Aorta (tissue), 5 donors: Measurements from ENCODE around the gene LGALS7B. TPM values are rescaled to one million over a fixed set of nuclear protein-coding genes. Genes with fewer than 3 reads are reported as not detected.
"Not testable (repeated sequence)": the region's sequence is repeated elsewhere in the genome, so short reads cannot be mapped to it uniquely, and the experiment has no call there.

Experiments used
- ATAC-seq: fragments of 200-7000 bp; cut with Tn5 transposase; one replicate; pipeline ENCODE4 v1.9.1; 2022; ENCODE audit warnings: moderate library complexity; ENCODE audit not compliant: low FRiP score
- DNase-seq, 2 donors: peaks; one replicate each; pipeline ENCODE4 v3.0.0-alpha.2; 2020
- H3K27ac ChIP-seq, 2 donors: one replicate each; pipeline ENCODE4 v1.5.1; 2013; ENCODE audit warnings: low read length in 2 of 2, mild to moderate bottlenecking in 2 of 2, moderate library complexity in 2 of 2, control low read depth in 1 of 2, inconsistent platforms in 1 of 2, low read depth in 1 of 2
- H3K27me3 ChIP-seq, 2 donors: one replicate each; pipeline ENCODE4 v1.6.1; 2013; ENCODE audit warnings: control low read depth in 1 of 2, low read length in 1 of 2, mild to moderate bottlenecking in 1 of 2, moderate library complexity in 1 of 2; ENCODE audit not compliant: insufficient read depth in 2 of 2, control insufficient read depth in 1 of 2
- H3K36me3 ChIP-seq, 2 donors: one replicate each; pipeline ENCODE4 v1.6.1; 2013; ENCODE audit warnings: control low read depth in 1 of 2, low read length in 1 of 2, mild to moderate bottlenecking in 1 of 2; ENCODE audit not compliant: insufficient read depth in 2 of 2, control insufficient read depth in 1 of 2
- H3K4me1 ChIP-seq, 2 donors: one replicate each; pipeline ENCODE4 v1.6.1; 2013; ENCODE audit warnings: low read length in 2 of 2, control low read depth in 1 of 2, mild to moderate bottlenecking in 1 of 2, moderate library complexity in 1 of 2; ENCODE audit not compliant: insufficient read depth in 2 of 2, control insufficient read depth in 1 of 2
- H3K4me3 ChIP-seq, 2 donors: one replicate each; pipeline ENCODE4 v1.5.1; 2013; ENCODE audit warnings: low read length in 2 of 2, control low read depth in 1 of 2, mild to moderate bottlenecking in 1 of 2
- H3K9me3 ChIP-seq: one replicate; pipeline ENCODE4 v1.6.1; 2013; ENCODE audit warnings: mild to moderate bottlenecking, low read length; ENCODE audit not compliant: control insufficient read depth
- WGBS, 2 donors: extraction: QIAGEN DNeasy Blood & Tissue Kit; methylation state at CpG; one replicate each; pipeline ENCODE4 v1.1.7; 2013; 5-methylcytosine and 5-hydroxymethylcytosine counted together
- intact Hi-C, 2 donors: fragments of 100-400 bp; cut with DNase I; formaldehyde crosslinking; loops; one replicate each; pipeline versions ENCODE4 v1.14.2 to v1.15.0; 2022
- polyA plus RNA-seq, 2 donors: library from polyadenylated mRNA; stranded (reverse); fragments of 200-250 nt; gene quantifications; one replicate each; pipeline ENCODE4 v1.2.3, GENCODE V29; 2013
- total RNA-seq, 2 donors: library from RNA; stranded (reverse); fragmentation: NEBNext Ultra II Directional; extraction: Animal tissue kit (Norgen Biotek cat#: 25700); gene quantifications; one replicate each; pipeline ENCODE4 v1.2.1, GENCODE V29; 2021
- donor health status: healthy with polysubstance abuse.
- donor health status: Bipolar disorder and iron deficiency.
- donor health status: DM: no; HTN: no; CAD: no.
- donor health status: DM: no; HTN: no; CAD: no.
- donor health status: DM: yes; HTN: yes; CAD: no.

Gene LGALS7B
- total and polyA plus RNA-seq, 4 donors = not detected

DNA sequence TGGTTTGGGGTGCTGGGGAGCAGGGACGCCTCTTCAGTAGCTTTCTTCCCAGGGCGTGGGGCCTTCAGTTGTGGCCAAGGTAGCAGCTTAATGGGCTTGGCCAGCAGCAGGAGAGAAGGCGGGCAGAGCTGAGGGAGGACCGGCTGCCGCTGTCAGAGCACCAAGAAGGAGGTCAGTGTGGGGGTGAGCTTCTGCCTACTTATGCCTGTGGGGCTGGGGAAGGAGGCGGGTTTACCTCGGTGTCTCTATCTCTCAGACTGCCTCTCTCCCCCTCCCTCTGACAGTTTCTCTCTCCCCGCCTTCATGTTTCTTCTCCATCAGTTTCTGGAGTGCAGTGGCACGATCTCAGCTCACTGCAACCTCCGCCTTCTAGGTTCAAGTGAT, 44.7 kb upstream of the LGALS7B start, which contains the start of gene CAPN12:
Gene CAPN12, minus strand, starts transcription at position 177 of the 384 bp plus-strand sequence. CDS start 309 bp downstream, outside the sequence.
- DNase-seq (no peak), ATAC-seq (no peak)
- no peaks in the 10 kb centered on the region for H3K36me3 ChIP-seq
- H3K4me1 ChIP-seq = no peaks in the 10 kb centered on the region
- WGBS, 2 donors = 86 to 90% methylated on average over 8 to 10 of the region's 10 CpGs
- H3K27ac ChIP-seq = no peak within 1 kb of the TSS
- intact Hi-C loops = no loop called here
- no peaks in the 10 kb centered on the region for H3K27me3 ChIP-seq
- no peak within 1 kb of the TSS for H3K4me3 ChIP-seq
- H3K9me3 ChIP-seq = no peaks in the 10 kb centered on the region

DNA sequence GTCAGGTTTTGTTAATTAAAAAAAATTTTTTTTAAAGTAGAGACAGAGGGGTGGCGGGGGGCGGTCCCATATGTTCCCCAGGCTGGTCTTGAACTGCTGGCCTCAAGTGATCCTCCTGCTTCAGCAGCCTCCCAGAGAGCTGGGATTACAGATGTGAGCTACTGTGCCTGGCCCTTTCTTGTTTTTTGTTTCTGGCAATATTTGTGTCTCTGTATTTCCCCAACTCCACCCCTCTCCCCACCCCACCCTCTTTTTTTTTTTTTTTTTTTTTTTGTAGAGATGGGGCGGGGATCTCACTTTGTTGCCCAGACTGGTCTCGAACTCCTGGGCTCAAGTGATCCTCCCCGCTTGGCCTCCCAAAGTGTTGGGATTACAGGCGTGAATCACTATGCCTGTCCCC, 44.1 kb upstream of the LGALS7B start:
- 85 to 89% methylated on average over 6 of the region's 6 CpGs for WGBS, 2 donors
- H3K27me3 ChIP-seq = no peaks in the 10 kb centered on the region
- H3K27ac ChIP-seq = no peak overlapping the region
- no peaks in the 10 kb centered on the region for H3K36me3 ChIP-seq
- ATAC-seq = no peak
- H3K4me1 ChIP-seq = no peaks in the 10 kb centered on the region
- intact Hi-C loops = no loop called here
- no peaks in the 10 kb centered on the region for H3K9me3 ChIP-seq
- no peak for DNase-seq
- H3K4me3 ChIP-seq = no peak overlapping the region

DNA sequence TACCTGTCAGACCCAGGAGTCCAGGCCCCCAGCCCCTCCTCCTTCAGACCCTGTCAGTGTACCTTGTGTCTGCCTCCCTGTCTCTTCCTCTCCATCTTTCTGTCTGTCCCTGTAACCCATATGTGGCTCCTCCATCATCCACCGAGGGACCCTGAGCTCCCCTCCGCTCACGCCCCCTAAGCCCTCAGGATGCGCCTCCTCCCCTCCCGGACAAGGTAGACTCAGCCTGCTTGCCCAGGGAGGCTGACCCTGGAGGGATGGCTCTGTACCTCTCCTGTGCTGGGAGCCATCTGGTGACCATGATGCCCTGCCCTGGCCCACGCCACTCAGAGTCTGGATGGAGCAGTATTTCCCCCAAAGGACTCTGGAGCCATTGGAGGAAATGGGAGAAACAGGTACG, 43.7 kb upstream of the LGALS7B start:
- DNase-seq (no peak), ATAC-seq (no peak)
- Histone ChIP-seq H3K27ac (no peak overlapping the region), H3K27me3 (no peaks in the 10 kb centered on the region), H3K36me3 (no peaks in the 10 kb centered on the region), H3K4me3 (no peak overlapping the region), H3K4me1 (no peaks in the 10 kb centered on the region), H3K9me3 (no peaks in the 10 kb centered on the region)
- WGBS, 2 donors = 83 to 84% methylated on average over 7 of the region's 7 CpGs
- intact Hi-C loops = no loop called here

DNA sequence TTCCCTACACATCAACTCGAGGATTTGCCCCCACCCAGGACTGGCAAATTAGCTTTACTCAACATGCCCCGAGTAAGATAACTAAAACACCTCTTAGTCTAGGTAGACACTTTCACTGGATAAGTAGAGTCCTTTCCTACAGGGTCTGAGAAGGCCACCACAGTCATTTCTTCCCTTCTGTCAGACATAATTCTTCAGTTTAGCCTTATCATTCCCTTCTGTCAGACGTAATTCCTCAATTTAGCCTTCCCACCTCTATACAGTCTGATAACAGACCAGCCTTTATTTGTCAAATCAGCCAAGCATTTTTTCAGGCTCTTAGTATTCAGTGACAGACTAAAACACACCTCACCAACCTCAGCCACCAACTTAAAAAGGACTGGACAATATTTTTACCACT, 35.2 kb upstream of the LGALS7B start:
- intact Hi-C loops = loop anchor here in 1 of 2 donors (10.0 kb wide), 1 partner anchor 51 kb away; no protein-coding TSS in a partner anchor
- not testable (repeated sequence) for H3K36me3 ChIP-seq, ATAC-seq, H3K4me3 ChIP-seq, H3K9me3 ChIP-seq, H3K27me3 ChIP-seq, DNase-seq, H3K4me1 ChIP-seq, H3K27ac ChIP-seq
- 80 to 84% methylated on average over 3 of the region's 3 CpGs for WGBS, 2 donors

DNA sequence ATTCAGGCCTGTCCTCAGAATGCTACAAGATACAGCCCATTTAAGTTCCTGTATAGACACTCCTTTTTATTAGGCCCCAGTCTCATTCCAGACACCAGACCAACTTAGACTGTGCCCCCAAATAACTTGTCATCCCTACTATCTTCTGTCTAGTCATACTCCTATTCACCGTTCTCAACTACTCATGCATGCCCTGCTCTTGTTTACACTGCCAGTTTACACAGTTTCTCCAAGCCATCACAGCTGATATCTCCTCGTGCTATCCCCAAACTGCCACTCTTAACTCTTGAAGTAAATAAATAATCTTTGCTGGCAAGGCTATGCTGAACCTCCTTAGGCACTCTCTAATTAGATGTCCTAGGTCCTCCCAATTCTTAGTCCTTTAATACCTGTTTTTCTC, 34.8 kb upstream of the LGALS7B start:
- not testable (repeated sequence) for H3K36me3 ChIP-seq, H3K4me3 ChIP-seq, H3K9me3 ChIP-seq, DNase-seq, H3K27me3 ChIP-seq, H3K4me1 ChIP-seq, ATAC-seq, H3K27ac ChIP-seq
- intact Hi-C loops = loop anchor here in 1 of 2 donors (10.0 kb wide), 1 partner anchor 51 kb away; no protein-coding TSS in a partner anchor
- 97 to 100% methylated on average over 1 to 2 of the region's 2 CpGs for WGBS, 2 donors

DNA sequence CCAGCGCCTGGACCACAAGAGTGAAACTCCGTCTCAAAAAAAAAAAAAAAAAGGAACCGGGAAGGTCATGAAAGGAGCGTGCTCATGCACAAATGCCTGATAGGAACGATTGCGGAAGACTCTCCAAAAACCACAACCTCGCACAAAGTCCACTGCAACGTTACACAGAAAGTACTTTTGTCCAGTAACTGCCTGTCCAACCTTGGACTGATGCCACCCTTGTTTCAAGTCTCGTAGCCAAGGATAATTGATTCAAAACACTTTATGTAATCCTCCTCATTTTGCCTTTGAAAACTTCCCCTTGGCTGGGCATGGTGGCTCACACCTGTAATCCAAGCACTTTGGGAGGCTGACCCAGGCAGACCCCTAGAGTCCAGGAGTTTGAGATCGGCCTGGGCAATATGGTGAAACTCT, 29.4 kb upstream of the LGALS7B start:
- intact Hi-C loops = loop anchor here in 1 of 2 donors (10.0 kb wide), 2 partner anchors 45 to 115 kb away; partner anchors contain the start of gene RINL
- DNase-seq (no peak), ATAC-seq (no peak)
- Histone ChIP-seq H3K9me3 (no peaks in the 10 kb centered on the region), H3K4me3 (no peak overlapping the region), H3K27me3 (no peaks in the 10 kb centered on the region), H3K36me3 (no peaks in the 10 kb centered on the region), H3K4me1 (no peaks in the 10 kb centered on the region), H3K27ac (no peak overlapping the region)
- WGBS, 2 donors = 63 to 70% methylated on average over 10 of the region's 10 CpGs

DNA sequence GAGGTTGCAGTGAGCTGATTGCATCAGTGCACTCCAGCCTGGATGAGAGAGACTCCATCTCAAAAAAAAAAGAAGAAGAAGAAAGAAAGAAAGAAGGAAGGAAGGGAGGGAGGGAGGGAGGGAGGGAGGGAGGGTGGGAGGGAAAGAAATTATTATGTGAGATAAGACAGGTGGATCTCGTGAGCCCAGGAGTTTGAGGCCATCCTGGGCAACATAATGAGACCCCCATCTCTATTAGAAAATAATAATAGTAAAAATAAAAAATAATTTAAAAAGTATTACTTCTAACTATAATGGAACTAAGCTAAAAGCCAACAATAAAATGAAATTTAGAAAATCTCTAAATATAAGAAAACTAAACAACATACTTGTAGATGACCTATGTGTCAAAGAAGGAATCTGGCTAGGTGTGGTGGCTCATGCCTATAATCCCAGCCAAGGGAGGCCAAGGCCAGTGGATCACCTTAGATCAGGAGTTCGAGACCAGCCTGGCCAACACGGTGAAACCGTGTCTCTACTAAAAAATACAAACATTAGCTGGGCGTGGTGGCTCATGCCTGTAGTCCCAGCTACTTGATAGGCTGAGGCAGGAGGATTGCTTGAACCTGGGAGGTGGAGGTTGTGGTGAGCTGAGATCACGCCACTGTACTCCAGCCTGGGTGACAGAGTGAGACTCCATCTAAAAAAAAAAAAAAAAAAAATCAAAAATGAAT, 28.0 kb upstream of the LGALS7B start:
- not testable (repeated sequence) for DNase-seq, H3K9me3 ChIP-seq, H3K27me3 ChIP-seq, H3K4me1 ChIP-seq, ATAC-seq, H3K4me3 ChIP-seq, H3K27ac ChIP-seq, H3K36me3 ChIP-seq
- WGBS, 2 donors = 70 to 90% methylated on average over 6 of the region's 6 CpGs
- intact Hi-C loops = loop anchor here in 1 of 2 donors (10.0 kb wide), 1 partner anchor 114 kb away; the partner anchor contains the start of gene RINL

DNA sequence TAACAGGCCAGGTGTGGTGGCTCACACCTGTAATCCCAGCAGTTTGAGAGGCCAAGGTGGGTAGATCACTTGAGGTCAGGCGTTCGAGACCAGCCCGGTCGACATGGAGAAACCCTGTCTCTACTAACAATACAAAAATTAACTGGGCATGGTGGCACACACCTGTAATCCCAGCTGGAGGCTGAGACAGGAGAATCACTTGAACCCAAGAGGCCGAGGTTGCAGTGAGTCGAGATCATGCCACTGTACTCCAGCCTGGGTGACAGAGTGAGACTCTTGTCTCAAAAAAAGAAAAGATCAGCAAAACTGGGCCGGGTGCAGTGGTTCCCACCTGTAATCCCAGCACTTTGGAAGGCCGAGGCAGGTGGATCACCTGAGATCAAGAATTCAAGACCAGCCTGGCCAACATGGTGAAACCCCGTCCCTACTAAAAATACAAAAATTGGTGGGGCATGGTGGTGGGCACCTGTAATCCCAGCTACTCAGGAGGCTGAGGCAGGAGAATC, 27.1 kb upstream of the LGALS7B start:
- H3K27ac ChIP-seq, H3K9me3 ChIP-seq, H3K4me3 ChIP-seq, H3K27me3 ChIP-seq, H3K36me3 ChIP-seq, DNase-seq, H3K4me1 ChIP-seq, ATAC-seq: not testable (repeated sequence)
- intact Hi-C loops = loop anchor here in 1 of 2 donors (10.0 kb wide), 1 partner anchor 113 kb away; the partner anchor contains the start of gene RINL
- 95 to 96% methylated on average over 9 of the region's 9 CpGs for WGBS, 2 donors

DNA sequence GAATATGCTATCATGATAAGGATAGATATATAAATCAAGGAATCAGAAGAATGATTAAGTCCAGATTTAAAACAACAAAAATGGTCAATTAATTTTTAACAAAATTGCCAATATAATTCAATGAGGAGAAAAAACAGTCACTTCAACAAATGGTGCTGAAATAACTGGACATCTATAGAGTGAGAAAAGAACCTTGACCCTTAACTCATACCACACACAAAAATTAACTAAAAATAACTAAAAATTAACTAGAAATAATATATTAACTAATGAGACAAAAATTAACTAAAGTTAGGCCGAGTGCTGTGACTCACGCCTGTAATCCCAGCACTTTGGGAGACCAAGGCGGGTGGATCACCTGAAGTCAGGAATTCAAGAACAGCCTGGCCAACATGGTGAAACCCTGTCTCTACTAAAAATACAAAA, 25.2 kb upstream of the LGALS7B start:
- ATAC-seq (no peak), DNase-seq (no peak)
- Histone ChIP-seq H3K27ac (no peak overlapping the region), H3K27me3 (no peaks in the 10 kb centered on the region), H3K4me1 (no peaks in the 10 kb centered on the region), H3K9me3 (no peaks in the 10 kb centered on the region), H3K36me3 (no peaks in the 10 kb centered on the region), H3K4me3 (no peak overlapping the region)
- WGBS, 2 donors = 92% methylated on average over 3 of the region's 3 CpGs
- intact Hi-C loops = loop anchor here in 1 of 2 donors (10.0 kb wide), 1 partner anchor 111 kb away; the partner anchor contains the start of gene RINL
